Liver (tissue), 3 donors: ENCODE results near the gene SLCO2A1.

Source experiments
- FOXA1 ChIP-seq: IDR thresholded peaks from 2 replicates; pipeline ENCODE4 v1.6.1; 2016; ENCODE audit warnings: antibody characterized with exemption
- GABPA ChIP-seq, 2 donors: IDR thresholded peaks in 1 of 2; conservative IDR thresholded peaks in 1 of 2; 2 replicates each; pipeline ENCODE4 v1.6.1; 2016; ENCODE audit warnings: antibody characterized with exemption in 2 of 2, mild to moderate bottlenecking in 1 of 2, moderate library complexity in 1 of 2
- RAD21 ChIP-seq, 2 donors: IDR thresholded peaks; 2 replicates each; pipeline ENCODE4 v1.6.1; 2016; ENCODE audit warnings: antibody characterized with exemption in 2 of 2, mild to moderate bottlenecking in 2 of 2
- RXRA ChIP-seq, 2 donors: IDR thresholded peaks; 2 replicates each; pipeline ENCODE4 v1.6.1; 2017 to 2018; ENCODE audit warnings: antibody characterized with exemption in 2 of 2, mild to moderate bottlenecking in 1 of 2
- SP1 ChIP-seq: IDR thresholded peaks from 2 replicates; pipeline ENCODE4 v1.6.1; 2018; ENCODE audit warnings: antibody characterized with exemption, mild to moderate bottlenecking
- TAF1 ChIP-seq: conservative IDR thresholded peaks from 2 replicates; pipeline ENCODE4 v1.6.1; 2016; ENCODE audit warnings: antibody characterized with exemption, mild to moderate bottlenecking
- TF ChIP-seq, protein P1 (sequence below): IDR thresholded peaks from 2 replicates; pipeline ENCODE4 v1.6.1; 2016; ENCODE audit warnings: antibody characterized with exemption
- TF ChIP-seq, protein P2 (sequence below): fragments of 150-350 bp; IDR thresholded peaks from 2 replicates; pipeline ENCODE4 v1.5.1; 2017; ENCODE audit warnings: improper control_type of control experiment, low read depth, low read length; ENCODE audit not compliant: missing input control
- TF ChIP-seq, protein P3 (sequence below): IDR thresholded peaks from 2 replicates; pipeline ENCODE4 v1.6.1; 2016; ENCODE audit warnings: antibody characterized with exemption
- donor health status: healthy.
- donor health status: healthy.

DNA sequence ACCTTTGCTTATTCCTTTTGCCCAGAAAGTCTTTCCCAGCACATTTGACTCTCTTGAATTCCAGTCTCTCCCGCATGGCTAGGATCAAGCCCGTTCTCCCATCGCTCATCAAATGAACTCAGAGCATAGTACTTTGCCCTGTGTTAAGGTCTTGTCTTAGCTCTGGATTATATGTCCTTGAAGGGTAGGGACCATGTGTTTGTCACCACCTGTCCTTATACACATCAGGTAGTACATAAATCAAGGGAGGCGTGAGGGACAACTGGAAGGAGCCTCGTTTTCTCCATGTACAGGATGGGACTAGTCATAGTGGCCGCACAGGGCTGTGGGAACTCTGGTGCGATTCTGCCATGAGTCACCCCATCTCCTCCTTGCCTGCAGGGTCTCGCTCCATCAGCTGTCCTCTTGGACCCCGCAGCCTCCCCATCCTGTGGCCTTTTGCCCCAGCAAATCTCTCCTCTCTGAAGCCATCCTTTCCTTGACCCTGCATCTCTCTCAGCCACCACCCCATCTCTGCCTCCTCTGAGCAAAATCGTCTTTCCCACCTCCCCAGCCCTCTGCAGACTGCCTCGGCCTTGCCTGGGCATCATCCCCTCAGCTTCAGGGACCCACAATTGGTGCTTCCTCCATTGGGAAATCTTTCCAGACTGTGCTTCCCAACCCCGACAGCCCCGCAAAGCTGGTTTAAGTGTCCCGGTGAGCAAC is 100.7 kb downstream of the SLCO2A1 start:
- TF ChIP-seq, protein P1, sequence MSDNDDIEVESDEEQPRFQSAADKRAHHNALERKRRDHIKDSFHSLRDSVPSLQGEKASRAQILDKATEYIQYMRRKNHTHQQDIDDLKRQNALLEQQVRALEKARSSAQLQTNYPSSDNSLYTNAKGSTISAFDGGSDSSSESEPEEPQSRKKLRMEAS = no peak
- TF ChIP-seq, protein P2, sequence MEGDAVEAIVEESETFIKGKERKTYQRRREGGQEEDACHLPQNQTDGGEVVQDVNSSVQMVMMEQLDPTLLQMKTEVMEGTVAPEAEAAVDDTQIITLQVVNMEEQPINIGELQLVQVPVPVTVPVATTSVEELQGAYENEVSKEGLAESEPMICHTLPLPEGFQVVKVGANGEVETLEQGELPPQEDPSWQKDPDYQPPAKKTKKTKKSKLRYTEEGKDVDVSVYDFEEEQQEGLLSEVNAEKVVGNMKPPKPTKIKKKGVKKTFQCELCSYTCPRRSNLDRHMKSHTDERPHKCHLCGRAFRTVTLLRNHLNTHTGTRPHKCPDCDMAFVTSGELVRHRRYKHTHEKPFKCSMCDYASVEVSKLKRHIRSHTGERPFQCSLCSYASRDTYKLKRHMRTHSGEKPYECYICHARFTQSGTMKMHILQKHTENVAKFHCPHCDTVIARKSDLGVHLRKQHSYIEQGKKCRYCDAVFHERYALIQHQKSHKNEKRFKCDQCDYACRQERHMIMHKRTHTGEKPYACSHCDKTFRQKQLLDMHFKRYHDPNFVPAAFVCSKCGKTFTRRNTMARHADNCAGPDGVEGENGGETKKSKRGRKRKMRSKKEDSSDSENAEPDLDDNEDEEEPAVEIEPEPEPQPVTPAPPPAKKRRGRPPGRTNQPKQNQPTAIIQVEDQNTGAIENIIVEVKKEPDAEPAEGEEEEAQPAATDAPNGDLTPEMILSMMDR = no peak
- TF ChIP-seq RXRA (IDR thresholded peaks at IDR 0.05) (no peak), TAF1 (no peak), SP1 (no peak), RAD21 (IDR thresholded peaks at IDR 0.05) (no peak), FOXA1 (no peak), GABPA (IDR thresholded peaks at IDR 0.05 in 1 of 2, conservative IDR thresholded peaks at IDR 0.05 in 1 of 2) (no peak)
- TF ChIP-seq, protein P3, sequence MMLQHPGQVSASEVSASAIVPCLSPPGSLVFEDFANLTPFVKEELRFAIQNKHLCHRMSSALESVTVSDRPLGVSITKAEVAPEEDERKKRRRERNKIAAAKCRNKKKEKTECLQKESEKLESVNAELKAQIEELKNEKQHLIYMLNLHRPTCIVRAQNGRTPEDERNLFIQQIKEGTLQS = no peak
